Trophoblast cell (in vitro differentiated cells and primary cell): ENCODE data around the gene ALG8.
"Not testable (repeated sequence)": the region's sequence is repeated elsewhere in the genome, so short reads cannot be mapped to it uniquely, and the experiment has no call there.

Source experiments
- DNase-seq, 2 donors: peaks; one replicate each; pipeline ENCODE4 v3.0.0-alpha.2; 2016
- H2AFZ ChIP-seq: 2 replicates; pipeline ENCODE4 v1.6.1; 2013; ENCODE audit warnings: low read length, moderate library complexity, mild to moderate bottlenecking; ENCODE audit not compliant: insufficient read depth, poor library complexity
- H2AK5ac ChIP-seq: 2 replicates; pipeline ENCODE4 v1.6.1; 2013; ENCODE audit warnings: mild to moderate bottlenecking, low read length
- H2BK120ac ChIP-seq: 2 replicates; pipeline ENCODE4 v1.6.1; 2013; ENCODE audit warnings: low read length, mild to moderate bottlenecking, moderate library complexity; ENCODE audit not compliant: insufficient read depth, poor library complexity
- H2BK12ac ChIP-seq: 2 replicates; pipeline ENCODE4 v1.6.1; 2013; ENCODE audit warnings: mild to moderate bottlenecking, low read length, moderate library complexity
- H2BK5ac ChIP-seq: 2 replicates; pipeline ENCODE4 v1.6.1; 2013; ENCODE audit warnings: low read length, low read depth, moderate library complexity, mild to moderate bottlenecking; ENCODE audit not compliant: poor library complexity
- H3K14ac ChIP-seq: 2 replicates; pipeline ENCODE4 v1.6.1; 2013; ENCODE audit warnings: mild to moderate bottlenecking, low read length
- H3K18ac ChIP-seq: 2 replicates; pipeline ENCODE4 v1.6.1; 2013; ENCODE audit warnings: mild to moderate bottlenecking, low read length
- H3K23ac ChIP-seq: 2 replicates; pipeline ENCODE4 v1.6.1; 2013; ENCODE audit warnings: low read length
- H3K27ac ChIP-seq: 2 replicates; pipeline ENCODE4 v1.5.1; 2013; ENCODE audit warnings: low read depth, mild to moderate bottlenecking, inconsistent platforms, low read length, moderate library complexity
- H3K27me3 ChIP-seq: 2 replicates; pipeline ENCODE4 v1.6.1; 2013; ENCODE audit warnings: inconsistent platforms, mild to moderate bottlenecking, low read length, moderate library complexity; ENCODE audit not compliant: insufficient read depth
- H3K36me3 ChIP-seq, 2 experiments: 1 replicate in 1 of 2; 2 replicates in 1 of 2; pipeline ENCODE4 v1.6.1; 2013; ENCODE audit warnings: low read length in 2 of 2, mild to moderate bottlenecking in 2 of 2, moderate library complexity in 1 of 2; ENCODE audit not compliant: insufficient read depth in 2 of 2, control insufficient read depth in 1 of 2
- H3K4ac ChIP-seq: 2 replicates; pipeline ENCODE4 v1.6.1; 2013; ENCODE audit warnings: low read depth, mild to moderate bottlenecking, low read length, moderate library complexity
- H3K4me1 ChIP-seq, 2 experiments: 1 replicate in 1 of 2; 2 replicates in 1 of 2; pipeline ENCODE4 v1.6.1; 2013; ENCODE audit warnings: low read length in 2 of 2, mild to moderate bottlenecking in 2 of 2, moderate library complexity in 1 of 2; ENCODE audit not compliant: insufficient read depth in 2 of 2, control insufficient read depth in 1 of 2
- H3K4me2 ChIP-seq: 2 replicates; pipeline ENCODE4 v1.6.1; 2013; ENCODE audit warnings: inconsistent platforms, mild to moderate bottlenecking, low read length, moderate library complexity
- H3K4me3 ChIP-seq: 2 replicates; pipeline ENCODE4 v1.5.1; 2013; ENCODE audit warnings: mild to moderate bottlenecking, low read depth, low read length, inconsistent platforms
- H3K79me1 ChIP-seq: one replicate; pipeline ENCODE4 v1.6.1; 2013; ENCODE audit warnings: low read length
- H3K79me2 ChIP-seq: 2 replicates; pipeline ENCODE4 v1.6.1; 2013; ENCODE audit warnings: low read length, mild to moderate bottlenecking; ENCODE audit not compliant: control insufficient read depth, insufficient read depth, poor library complexity
- H3K9ac ChIP-seq: 2 replicates; pipeline ENCODE4 v1.6.1; 2013; ENCODE audit warnings: mild to moderate bottlenecking, low read length
- H3K9me3 ChIP-seq: 2 replicates; pipeline ENCODE4 v1.6.1; 2013; ENCODE audit warnings: low read depth, mild to moderate bottlenecking, control low read depth, inconsistent platforms, low read length; ENCODE audit not compliant: insufficient read depth
- H4K12ac ChIP-seq: 2 replicates; pipeline ENCODE4 v1.6.1; 2013; ENCODE audit warnings: low read depth, mild to moderate bottlenecking, low read length, moderate library complexity
- H4K8ac ChIP-seq: 2 replicates; pipeline ENCODE4 v1.6.1; 2013; ENCODE audit warnings: low read depth, mild to moderate bottlenecking, low read length, moderate library complexity
- H4K91ac ChIP-seq: one replicate; pipeline ENCODE4 v1.6.1; 2013; ENCODE audit warnings: low read depth, mild to moderate bottlenecking, low read length, moderate library complexity
- WGBS: extraction: QIAGEN DNeasy Blood & Tissue Kit; methylation state at CpG from one replicate; pipeline ENCODE4 v1.1.7; 2013; ENCODE audit warnings: missing lambda C conversion rate; ENCODE audit not compliant: insufficient read length, insufficient coverage; ENCODE audit errors: extremely low coverage; 5-methylcytosine and 5-hydroxymethylcytosine counted together

ALG8 gene

DNA sequence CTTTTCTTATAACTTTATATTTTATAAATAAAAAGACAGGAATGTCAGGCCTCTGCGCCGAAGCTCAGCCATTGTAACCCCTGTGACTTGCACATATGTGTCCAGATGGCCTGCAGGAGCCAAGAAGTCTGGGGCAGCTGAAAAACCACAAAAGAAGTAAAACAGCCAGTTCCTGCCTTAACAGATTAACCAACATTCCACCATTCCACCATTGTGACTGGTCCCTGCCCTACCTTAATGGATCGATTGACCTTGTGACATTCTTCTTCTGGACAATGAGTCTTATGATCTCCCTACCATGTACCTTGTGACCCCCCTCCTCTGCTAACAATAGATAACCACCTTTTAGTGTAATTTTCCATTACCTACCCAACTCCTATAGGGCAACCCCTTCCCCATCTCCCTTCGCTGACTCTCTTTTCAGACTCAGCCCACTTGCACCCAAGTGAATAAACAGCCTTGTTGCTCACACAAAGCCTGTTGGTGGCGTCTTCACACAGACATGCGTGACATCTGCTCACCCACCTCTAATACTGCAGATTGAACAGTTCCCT, 52.8 kb downstream of the ALG8 start:
- not testable (repeated sequence) for H4K12ac ChIP-seq, DNase-seq, H3K4me3 ChIP-seq, H2AFZ ChIP-seq, H2AK5ac ChIP-seq, H3K27me3 ChIP-seq, H3K79me2 ChIP-seq, H3K14ac ChIP-seq, H3K36me3 ChIP-seq, H2BK12ac ChIP-seq, H3K9me3 ChIP-seq, H3K4ac ChIP-seq, H3K23ac ChIP-seq, H3K4me2 ChIP-seq, H3K9ac ChIP-seq, H3K18ac ChIP-seq, H2BK120ac ChIP-seq
- H4K91ac ChIP-seq = peak overlapping the region; percentile 72
- H3K79me1 ChIP-seq = peaks cover 45% of the 10 kb centered on the region
- H3K4me1 ChIP-seq = peaks cover 4 to 17% of the 10 kb centered on the region in 2 experiments
- H2BK5ac ChIP-seq = peak overlapping the region; percentile 52
- peak overlapping the region; percentile 75 for H3K27ac ChIP-seq
- no CpG with 5 or more reads among the region's 6 CpGs for WGBS
- peak overlapping the region; percentile 78 for H4K8ac ChIP-seq

DNA sequence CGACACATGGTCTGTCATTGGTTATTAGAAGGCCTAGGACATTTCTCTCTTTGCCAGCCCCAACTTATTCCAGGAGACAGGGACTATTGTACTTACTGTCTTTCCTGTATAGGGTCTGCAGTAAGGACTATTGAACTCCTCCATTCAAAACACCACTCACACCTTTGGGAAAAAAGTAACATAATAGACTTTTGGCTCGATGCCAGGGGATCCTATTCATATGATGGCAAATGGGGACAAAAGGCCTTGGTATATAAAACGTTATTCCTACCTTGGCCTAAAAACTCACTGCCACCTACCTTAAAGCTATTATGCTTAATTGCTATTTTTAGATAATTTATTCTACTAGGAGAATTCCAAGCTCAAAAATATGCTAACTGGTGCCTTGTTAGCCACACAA, 53.5 kb downstream of the ALG8 start:
- peak overlapping the region; percentile 97 for H2BK120ac ChIP-seq
- no peak for DNase-seq
- no peak overlapping the region for H3K4me2 ChIP-seq
- peaks cover 52% of the 10 kb centered on the region for H3K79me1 ChIP-seq
- H2BK12ac ChIP-seq = peak overlapping the region; percentile 88
- peak overlapping the region; percentile 87 for H3K18ac ChIP-seq
- no CpG with 5 or more reads among the region's 3 CpGs for WGBS
- peaks cover 7 to 23% of the 10 kb centered on the region in 2 experiments for H3K4me1 ChIP-seq
- no peak overlapping the region for H3K23ac ChIP-seq
- H3K9ac ChIP-seq = no peak overlapping the region
- no peak overlapping the region for H3K4me3 ChIP-seq
- H3K27ac ChIP-seq = peak overlapping the region; percentile 55
- H3K4ac ChIP-seq = peak overlapping the region; percentile 70
- H4K8ac ChIP-seq = peak overlapping the region; percentile 73
- H4K12ac ChIP-seq = no peak overlapping the region
- peak overlapping the region; percentile 98 for H2AK5ac ChIP-seq
- peak overlapping the region; percentile 88 for H3K14ac ChIP-seq
- H3K36me3 ChIP-seq = no peaks in the 10 kb centered on the region
- H2AFZ ChIP-seq = no peak overlapping the region
- H2BK5ac ChIP-seq = peak overlapping the region; percentile 92
- H4K91ac ChIP-seq = peak overlapping the region; percentile 98
- H3K9me3 ChIP-seq = no peaks in the 10 kb centered on the region
- H3K27me3 ChIP-seq = no peaks in the 10 kb centered on the region
- peaks cover 15% of the 10 kb centered on the region for H3K79me2 ChIP-seq

DNA sequence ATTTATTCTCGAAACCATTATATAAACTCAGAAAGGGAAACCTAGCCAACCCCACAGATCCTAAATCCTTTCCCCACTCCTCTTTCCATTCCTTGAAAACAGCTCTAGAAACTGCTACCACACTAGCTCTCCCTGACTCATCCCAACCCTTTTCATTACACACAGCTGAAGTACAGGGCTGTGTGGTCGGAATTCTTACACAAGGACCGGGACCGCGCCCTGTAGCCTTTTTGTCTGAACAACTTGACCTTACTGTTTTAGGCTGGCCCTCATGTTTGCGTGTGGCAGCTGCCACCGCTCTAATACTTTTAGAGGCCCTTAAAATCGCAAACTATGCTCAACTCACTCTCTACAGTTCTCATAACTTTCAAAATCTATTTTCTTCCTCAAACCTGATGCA, 54.9 kb downstream of the ALG8 start:
- Histone ChIP-seq H2BK12ac (peak overlapping the region; percentile 77), H3K79me2 (peaks cover 19% of the 10 kb centered on the region), H3K27ac (peak overlapping the region; percentile 74), H4K91ac (peak overlapping the region; percentile 98), H3K79me1 (peaks cover 60% of the 10 kb centered on the region), H2BK120ac (peak overlapping the region; percentile 97), H3K4me1 (peaks cover 10 to 26% of the 10 kb centered on the region in 2 experiments), H2AK5ac (peak overlapping the region; percentile 30), H2BK5ac (peak overlapping the region; percentile 67), H4K8ac (peak overlapping the region; percentile 31), H4K12ac (peak overlapping the region; percentile 16), H3K14ac (peak overlapping the region; percentile 14)
- DNase-seq, H3K27me3 ChIP-seq, H2AFZ ChIP-seq, H3K36me3 ChIP-seq, H3K18ac ChIP-seq, H3K23ac ChIP-seq, H3K4ac ChIP-seq, H3K9me3 ChIP-seq, H3K9ac ChIP-seq, H3K4me3 ChIP-seq, H3K4me2 ChIP-seq: not testable (repeated sequence)
- WGBS = 100% methylated on average over 1 of the region's 8 CpGs

DNA sequence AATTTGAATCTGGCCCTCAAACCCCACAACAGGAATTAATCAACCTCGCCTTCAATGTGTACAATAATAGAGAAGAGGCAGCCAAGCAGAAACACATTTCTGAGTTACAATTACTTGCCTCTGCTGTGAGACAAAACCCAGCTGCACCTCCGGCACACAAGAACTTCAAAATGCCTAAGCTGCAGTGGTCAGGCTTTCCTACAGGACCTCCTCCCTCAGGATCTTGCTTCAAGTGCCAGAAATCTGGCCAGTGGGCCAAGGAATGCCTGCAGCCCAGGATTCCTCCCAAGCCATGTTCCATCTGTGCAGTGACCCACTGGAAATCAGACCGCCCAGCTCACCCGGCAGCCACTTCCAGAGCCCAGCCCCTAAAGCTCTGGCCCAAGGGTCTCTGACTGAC, 56.4 kb downstream of the ALG8 start:
- H4K12ac ChIP-seq = no peak overlapping the region
- peak overlapping the region; percentile 70 for H2BK12ac ChIP-seq
- H3K4ac ChIP-seq = peak overlapping the region; percentile 10
- no peaks in the 10 kb centered on the region for H3K27me3 ChIP-seq
- H3K79me1 ChIP-seq = peaks cover 67% of the 10 kb centered on the region
- H2AK5ac ChIP-seq = peak overlapping the region; percentile 86
- H2BK120ac ChIP-seq = peak overlapping the region; percentile 65
- no peak overlapping the region for H3K23ac ChIP-seq
- peaks cover 29% of the 10 kb centered on the region for H3K79me2 ChIP-seq
- H3K4me2 ChIP-seq = no peak overlapping the region
- WGBS = no CpG with 5 or more reads among the region's 4 CpGs
- H3K9ac ChIP-seq = no peak overlapping the region
- DNase-seq = no peak
- peak overlapping the region; percentile 68 for H3K27ac ChIP-seq
- H3K36me3 ChIP-seq = no peaks in the 10 kb centered on the region
- peak overlapping the region; percentile 85 for H3K14ac ChIP-seq
- peak overlapping the region; percentile 81 for H4K91ac ChIP-seq
- H3K18ac ChIP-seq = peak overlapping the region; percentile 80
- peaks cover 10 to 26% of the 10 kb centered on the region in 2 experiments for H3K4me1 ChIP-seq
- H3K4me3 ChIP-seq = no peak overlapping the region
- peak overlapping the region; percentile 50 for H4K8ac ChIP-seq
- H3K9me3 ChIP-seq = no peaks in the 10 kb centered on the region
- H2BK5ac ChIP-seq = peak overlapping the region; percentile 64
- no peak overlapping the region for H2AFZ ChIP-seq
